Islet of Langerhans (tissue), 1 donor: ENCODE measurements around the gene KIF20B.
A peak's percentile ranks its signal among the peaks of the same experiment; 100 is the strongest.
"Not testable (repeated sequence)": the region's sequence is repeated elsewhere in the genome, so short reads cannot be mapped to it uniquely, and the experiment has no call there.

Experiments
- FAIRE-seq: peaks from one replicate; lab custom pipeline; 2011; peaks lifted over from hg19 to GRCh38; lab: Jason Lieb, UNC

Gene KIF20B

GRCh38 chr10:89782470-89782869 lies 81.1 kb downstream of the KIF20B start:
- FAIRE-seq: no peak

- FAIRE-seq: no peak
These were observed 82.0 kb downstream of the KIF20B start for GRCh38 chr10:89783406-89783805.

GRCh38 chr10:89785095-89785494 lies 83.7 kb downstream of the KIF20B start:
- no peak for FAIRE-seq

- FAIRE-seq: no peak
These were observed 87.9 kb downstream of the KIF20B start for GRCh38 chr10:89789188-89789877.

DNA sequence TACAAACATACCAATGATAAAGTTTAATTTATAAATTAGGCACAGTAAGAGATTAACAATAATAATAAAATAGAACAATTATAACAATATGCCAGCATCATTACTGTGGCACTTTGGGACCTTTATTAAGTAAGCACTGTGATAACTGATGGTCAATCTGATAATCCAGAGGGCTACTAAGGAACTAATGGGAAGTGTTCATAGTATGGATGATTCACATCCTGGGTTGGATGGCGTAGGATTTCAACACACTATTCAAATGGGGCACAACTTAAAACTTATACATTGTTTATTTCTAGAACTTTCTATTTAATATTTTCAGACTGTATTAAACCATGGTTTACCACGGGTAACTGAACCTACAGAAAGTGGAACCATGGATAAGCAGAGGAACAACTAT lies 90.8 kb downstream of the KIF20B start:
- no peak for FAIRE-seq

DNA sequence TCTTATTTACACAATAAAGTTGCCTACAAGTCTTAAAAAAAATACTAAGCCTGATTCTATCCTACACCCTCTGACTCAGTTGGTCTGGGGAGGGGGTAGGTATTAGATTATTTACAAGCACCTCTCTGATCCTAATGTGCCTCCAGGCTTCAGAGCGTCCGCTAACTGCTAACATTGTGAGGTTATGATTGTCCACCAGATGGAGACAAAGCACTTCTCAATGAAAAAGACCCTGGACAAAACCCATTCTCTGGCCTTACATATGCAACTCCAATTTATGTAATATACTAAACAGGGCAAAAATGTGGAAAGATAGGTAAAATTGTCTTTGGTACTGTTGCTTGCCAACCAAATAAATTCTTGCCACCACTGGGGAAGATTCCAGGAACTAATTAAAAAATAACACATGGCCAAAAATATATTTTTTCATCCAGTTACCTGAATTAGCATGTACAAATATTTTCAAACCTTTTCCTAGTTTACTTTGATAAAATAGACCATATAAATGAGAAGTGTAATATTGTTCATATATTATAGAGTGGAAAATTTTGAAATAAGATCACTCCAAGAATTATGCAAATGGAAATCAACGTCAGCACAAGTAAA lies 92.4 kb downstream of the KIF20B start:
- FAIRE-seq: peak; percentile 96

DNA sequence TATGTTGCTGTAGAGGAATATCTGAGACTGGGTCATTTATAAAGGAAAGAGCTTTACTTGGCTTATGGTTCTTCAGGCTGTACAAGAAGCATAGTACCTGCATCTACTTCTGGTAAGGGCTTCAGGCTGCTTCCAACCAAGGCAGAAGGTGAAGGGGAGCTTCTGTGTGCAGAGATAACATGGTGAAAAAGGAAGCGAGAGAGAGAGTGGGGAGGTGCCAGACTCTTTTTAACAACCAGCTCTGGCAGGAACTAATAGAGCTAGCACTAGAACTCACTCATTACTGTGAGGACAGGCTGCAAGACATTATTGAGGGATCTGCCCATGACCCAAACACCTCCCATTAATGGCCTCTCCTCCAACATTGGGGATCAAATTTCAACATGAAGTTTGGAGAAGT lies 94.5 kb downstream of the KIF20B start:
- FAIRE-seq: no peak

GRCh38 chr10:89798092-89798491 lies 96.7 kb downstream of the KIF20B start:
- FAIRE-seq: no peak

- FAIRE-seq: no peak
These were observed 98.2 kb downstream of the KIF20B start for GRCh38 chr10:89799573-89799972.

DNA sequence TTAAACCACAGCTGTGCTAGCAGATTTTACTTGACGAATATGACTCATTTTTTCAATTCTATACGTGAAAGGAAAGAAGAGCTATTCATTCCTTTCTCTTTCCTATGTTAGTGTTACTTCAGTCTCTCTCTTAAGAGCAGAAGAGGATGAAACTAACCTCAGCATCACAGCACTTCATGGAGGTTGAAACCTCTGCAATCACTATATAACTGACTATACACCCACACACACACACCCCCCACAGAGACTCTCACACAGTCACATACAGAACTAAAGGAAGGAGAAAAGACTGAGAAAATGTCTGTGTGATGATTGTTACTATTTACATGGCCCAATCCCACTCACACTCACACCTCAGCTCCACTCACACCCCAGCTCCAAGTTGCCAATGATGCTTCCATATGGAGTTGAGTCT lies 104.2 kb downstream of the KIF20B start:
- FAIRE-seq: no peak

DNA sequence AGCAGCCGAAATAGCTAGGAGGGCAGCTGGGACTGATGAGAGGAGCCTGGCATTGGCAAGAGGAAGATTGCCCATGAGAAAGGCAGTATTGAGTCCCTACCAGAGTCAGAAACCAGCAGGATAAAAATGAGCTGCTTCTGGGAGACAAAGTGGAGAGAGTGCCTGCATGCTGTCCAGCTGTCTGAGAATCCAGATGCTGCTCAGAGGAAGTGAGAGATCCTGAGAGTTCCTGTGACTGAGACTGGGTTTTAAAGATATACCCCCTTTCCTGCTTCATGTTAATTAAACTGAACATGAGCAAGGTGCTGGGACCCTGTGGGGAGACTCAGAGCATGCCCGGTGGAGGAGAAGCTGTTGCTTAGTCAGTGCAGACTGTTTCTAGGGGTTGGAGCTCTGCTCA lies 107.5 kb downstream of the KIF20B start:
- no peak for FAIRE-seq

DNA sequence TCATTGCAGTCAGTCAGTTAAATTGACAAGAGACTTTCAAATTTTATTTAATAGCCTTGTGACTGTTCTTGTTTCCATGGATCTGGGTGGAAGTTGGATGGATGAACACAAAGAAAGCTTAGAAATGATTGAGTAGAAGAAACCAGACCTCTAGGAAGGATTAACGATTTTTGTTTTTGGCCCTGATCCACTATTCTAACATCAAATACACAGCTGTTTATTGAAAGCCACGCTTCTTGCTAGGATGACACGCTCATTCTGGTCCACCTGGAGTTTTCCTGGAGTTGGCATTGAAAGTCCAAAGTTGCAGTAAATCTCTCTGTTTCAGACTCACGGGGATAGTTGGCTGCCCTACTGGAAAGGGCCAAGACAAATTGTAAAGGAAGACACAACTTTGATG lies 108.4 kb downstream of the KIF20B start:
- FAIRE-seq: no peak

DNA sequence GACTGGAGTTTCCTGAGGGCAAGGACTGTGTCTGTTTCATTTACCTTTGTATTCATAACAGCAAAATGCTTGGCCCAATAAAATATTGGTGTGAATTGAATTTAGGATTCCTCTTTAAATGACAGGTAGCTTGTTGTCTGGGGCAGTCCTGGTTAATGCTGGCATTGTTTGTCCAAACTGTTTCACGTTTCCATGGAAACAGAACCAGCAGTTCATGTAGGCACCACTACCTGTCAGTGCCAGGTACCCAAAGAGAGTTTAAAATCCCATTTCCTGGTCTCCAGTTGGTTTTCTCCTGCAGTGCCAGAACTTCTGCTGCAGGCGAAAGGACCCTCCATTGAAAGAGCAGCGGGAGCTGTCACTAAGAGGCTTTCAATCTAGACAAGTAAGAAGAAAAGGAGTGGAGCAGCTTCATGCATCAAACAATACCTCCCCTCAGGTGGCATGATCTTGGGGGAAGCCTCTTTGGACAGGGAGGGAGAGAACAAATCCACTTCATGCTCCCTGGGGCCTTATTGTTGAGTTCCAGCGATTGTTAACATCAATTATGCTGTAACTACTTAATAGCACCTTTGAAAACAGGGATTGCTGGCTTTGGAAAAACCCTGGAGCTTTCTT lies 109.6 kb downstream of the KIF20B start:
- no peak for FAIRE-seq

DNA sequence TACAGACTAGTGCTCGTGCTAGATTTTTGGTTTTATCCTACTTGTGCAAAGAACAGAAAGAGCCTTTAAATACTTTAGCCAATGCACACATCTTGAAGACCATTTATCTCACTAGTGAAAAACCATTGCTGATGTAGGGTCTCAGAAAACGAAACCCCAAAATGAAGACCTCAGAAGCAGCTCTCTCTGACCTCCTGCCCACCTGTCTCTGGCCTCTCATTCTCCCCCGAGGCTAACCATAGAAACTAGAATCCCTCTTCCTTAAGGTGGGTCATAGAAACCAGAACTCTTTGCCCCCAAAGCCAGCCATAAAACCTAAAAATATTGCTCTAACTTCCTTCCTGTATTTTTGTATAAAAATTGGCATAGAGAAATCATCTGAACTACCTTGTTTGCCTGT lies 112.2 kb downstream of the KIF20B start:
- FAIRE-seq: no peak

- FAIRE-seq: no peak
These were observed 112.9 kb downstream of the KIF20B start for GRCh38 chr10:89814278-89814677.

- FAIRE-seq: no peak
These were observed 113.9 kb downstream of the KIF20B start for GRCh38 chr10:89815049-89815853.

DNA sequence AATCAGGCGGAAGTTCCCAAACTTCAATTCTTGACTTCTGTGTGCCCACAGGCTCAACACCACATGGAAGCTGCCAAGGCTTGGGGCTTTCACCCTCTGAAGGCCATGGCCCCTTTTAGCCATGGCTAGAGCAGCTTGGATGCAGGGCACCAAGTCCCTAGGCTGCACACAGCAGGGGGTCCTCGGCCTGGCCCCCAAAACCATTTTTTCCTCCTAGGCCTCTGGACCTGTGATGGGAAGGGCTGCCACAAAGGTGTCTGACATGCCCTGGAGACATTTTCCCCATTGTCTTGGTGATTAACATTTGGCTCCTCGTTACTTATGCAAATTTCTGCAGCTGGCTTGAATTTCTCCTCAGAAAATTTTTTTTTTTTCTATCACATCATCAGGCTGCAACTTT lies 117.6 kb downstream of the KIF20B start:
- not testable (repeated sequence) for FAIRE-seq
